Stimulated activated naive CD8-positive, alpha-beta T cell treated with anti-CD3 and anti-CD28 coated beads, Interleukin-15, amount 100 ng/mL, for 72 hours (primary cell): ENCODE measurements around the gene SMAP2.

Source experiments
- ATAC-seq: fragments of 150-1000 bp; cut with Tn5 transposase; 2 replicates; pipeline ENCODE4 v1.10.0; 2021; ENCODE audit warnings: mild to moderate bottlenecking, moderate library complexity
- DNase-seq, 2 donors: peaks; one replicate each; pipeline ENCODE4 v3.0.0; 2021 to 2022
- H3K27ac Mint-ChIP-seq, 2 donors: one replicate each; pipeline ENCODE4 v1.8.0; 2022; ENCODE audit warnings: mild to moderate bottlenecking in 2 of 2, mixed read lengths in 2 of 2, moderate library complexity in 2 of 2
- H3K27me3 Mint-ChIP-seq: one replicate; pipeline ENCODE4 v1.8.0; 2022; ENCODE audit warnings: mixed read lengths
- H3K4me1 Mint-ChIP-seq: one replicate; pipeline ENCODE4 v1.8.0; 2022; ENCODE audit warnings: mild to moderate bottlenecking, mixed read lengths
- H3K4me3 Mint-ChIP-seq, 2 donors: one replicate each; pipeline ENCODE4 v1.8.0; 2022; ENCODE audit warnings: mild to moderate bottlenecking in 2 of 2, mixed read lengths in 2 of 2, moderate library complexity in 1 of 2
- H3K9me3 Mint-ChIP-seq, 2 donors: one replicate each; pipeline ENCODE4 v1.8.0; 2022; ENCODE audit warnings: mixed read lengths in 2 of 2

SMAP2 gene

DNA sequence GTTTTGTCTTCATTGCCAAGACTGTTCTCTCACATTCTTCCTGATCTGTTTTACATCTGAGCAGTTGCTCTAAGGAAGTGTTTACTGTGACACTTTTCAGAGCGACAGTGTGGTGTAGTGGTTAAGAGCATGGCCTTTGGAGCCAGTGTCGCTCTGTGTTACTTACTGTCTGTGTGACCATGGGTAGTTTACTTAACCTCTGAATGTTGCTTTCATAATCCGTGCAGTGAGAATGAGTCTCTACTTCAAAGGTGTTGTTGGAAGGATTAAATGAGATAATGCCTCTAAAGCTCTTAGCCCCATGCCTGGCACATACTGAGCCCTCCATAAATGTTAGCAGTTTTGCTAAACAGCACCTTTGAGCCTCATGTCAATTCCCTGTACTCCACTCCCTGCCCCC is 40.8 kb downstream of the SMAP2 start:
- Mint-ChIP-seq H3K9me3 (no peaks in the 10 kb centered on the region), H3K4me3 (no peak overlapping the region), H3K27me3 (no peaks in the 10 kb centered on the region), H3K4me1 (peaks cover 57% of the 10 kb centered on the region), H3K27ac (peak overlapping the region in 1 of 2 donors; percentile 54)
- ATAC-seq, result peak; percentile 70
- no peak for DNase-seq

DNA sequence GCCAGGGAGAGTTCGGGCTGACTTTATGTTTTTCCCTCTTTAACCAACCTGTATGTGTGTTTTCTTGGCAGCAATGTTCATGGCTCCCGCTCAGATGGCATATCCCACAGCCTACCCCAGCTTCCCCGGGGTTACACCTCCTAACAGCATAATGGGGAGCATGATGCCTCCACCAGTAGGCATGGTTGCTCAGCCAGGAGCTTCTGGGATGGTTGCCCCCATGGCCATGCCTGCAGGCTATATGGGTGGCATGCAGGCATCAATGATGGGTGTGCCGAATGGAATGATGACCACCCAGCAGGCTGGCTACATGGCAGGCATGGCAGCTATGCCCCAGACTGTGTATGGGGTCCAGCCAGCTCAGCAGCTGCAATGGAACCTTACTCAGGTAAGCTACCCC is 43.2 kb downstream of the SMAP2 start:
- DNase-seq (no peak), ATAC-seq (no peak)
- Mint-ChIP-seq H3K27ac (peak overlapping the region in 1 of 2 donors; percentile 35), H3K9me3 (no peaks in the 10 kb centered on the region), H3K4me1 (peaks cover 67% of the 10 kb centered on the region), H3K27me3 (no peaks in the 10 kb centered on the region), H3K4me3 (no peak overlapping the region)

DNA sequence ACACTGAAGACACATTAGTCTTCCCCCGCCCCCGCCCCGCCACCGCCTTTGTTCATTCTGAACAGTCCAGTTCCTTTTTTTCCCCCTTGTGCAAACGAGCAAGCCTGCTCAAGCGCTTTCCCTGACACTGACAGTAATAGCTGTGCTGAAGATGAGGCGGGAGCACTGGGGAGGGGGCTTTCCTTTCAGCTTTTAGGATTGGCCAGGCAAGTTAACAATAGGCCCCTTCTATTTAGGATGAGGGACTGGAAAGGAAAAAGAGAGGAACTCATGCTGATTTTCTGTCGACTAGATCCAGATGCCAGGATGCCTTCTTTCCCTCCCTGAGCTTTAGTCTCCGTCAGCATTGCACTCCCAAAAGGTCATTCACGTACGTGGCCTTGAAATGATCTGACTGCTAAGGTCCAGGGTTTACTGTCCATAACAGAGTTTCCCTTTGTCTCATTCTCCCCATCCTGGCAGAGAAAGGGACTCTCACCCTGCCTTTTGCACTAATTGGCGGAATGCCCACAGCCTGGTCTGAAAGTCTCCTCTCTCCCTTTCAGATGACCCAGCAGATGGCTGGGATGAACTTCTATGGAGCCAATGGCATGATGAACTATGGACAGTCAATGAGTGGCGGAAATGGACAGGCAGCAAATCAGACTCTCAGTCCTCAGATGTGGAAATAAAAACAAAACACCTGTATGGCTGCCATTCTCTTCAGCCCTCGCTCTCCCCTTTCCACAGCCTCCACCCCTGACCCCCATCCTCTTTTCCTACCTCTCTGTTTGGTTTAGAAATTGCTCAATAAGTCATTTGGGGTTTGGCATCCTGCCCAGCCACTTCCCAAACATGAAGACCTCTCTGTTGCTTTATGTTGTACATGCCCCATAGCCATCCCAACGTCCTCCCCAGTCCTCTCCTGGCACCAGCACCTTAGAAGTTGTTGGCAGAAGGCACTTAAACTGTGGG is 48.2 kb downstream of the SMAP2 start:
- no peaks in the 10 kb centered on the region for H3K9me3 Mint-ChIP-seq

DNA sequence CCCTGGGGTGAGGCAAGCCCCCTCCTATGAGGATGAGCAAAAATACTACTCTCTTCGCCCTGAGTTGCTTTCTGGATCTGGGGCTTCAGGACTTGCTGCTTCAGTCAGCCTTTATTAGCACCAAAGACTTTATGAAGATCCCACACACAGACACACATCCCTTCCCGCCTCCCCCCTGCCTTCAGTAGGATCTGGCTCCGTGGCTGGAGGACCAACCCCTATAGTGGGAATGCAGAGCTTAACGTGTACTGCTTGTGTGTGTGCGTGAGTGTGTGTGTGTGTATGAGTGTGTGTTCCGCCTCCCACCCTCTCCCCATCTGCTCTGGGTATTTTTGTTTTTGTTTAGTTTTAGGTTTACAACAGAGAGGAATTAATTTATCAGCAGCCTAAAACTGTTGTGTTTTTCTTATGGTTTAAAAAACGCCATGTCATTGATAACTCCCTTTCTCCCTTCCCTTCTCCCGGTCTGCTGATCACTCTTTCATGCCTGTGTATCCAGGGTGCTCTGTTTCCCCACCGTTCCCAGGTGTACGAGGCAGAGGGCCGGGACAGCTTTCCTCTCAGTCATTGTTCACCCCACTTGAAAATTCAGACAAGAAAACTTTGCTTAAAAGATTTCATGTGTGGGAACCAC is 49.2 kb downstream of the SMAP2 start:
- no peak overlapping the region for H3K4me3 Mint-ChIP-seq
- H3K4me1 Mint-ChIP-seq, result peaks cover 32% of the 10 kb centered on the region
- H3K27me3 Mint-ChIP-seq, result no peaks in the 10 kb centered on the region
- peak overlapping the region in 1 of 2 donors; percentile 28 for H3K27ac Mint-ChIP-seq
- DNase-seq, result no peak
- ATAC-seq, result no peak
- H3K9me3 Mint-ChIP-seq, result no peaks in the 10 kb centered on the region

More for the DNA sequence above, 48.2 kb downstream of the SMAP2 start:
- peak; percentile 19 for ATAC-seq
- H3K27ac Mint-ChIP-seq, result peak overlapping the region; percentile 48 to 60
- DNase-seq, result no peak
- peaks cover 41% of the 10 kb centered on the region for H3K4me1 Mint-ChIP-seq
- no peaks in the 10 kb centered on the region for H3K27me3 Mint-ChIP-seq
- no peak overlapping the region for H3K4me3 Mint-ChIP-seq

DNA sequence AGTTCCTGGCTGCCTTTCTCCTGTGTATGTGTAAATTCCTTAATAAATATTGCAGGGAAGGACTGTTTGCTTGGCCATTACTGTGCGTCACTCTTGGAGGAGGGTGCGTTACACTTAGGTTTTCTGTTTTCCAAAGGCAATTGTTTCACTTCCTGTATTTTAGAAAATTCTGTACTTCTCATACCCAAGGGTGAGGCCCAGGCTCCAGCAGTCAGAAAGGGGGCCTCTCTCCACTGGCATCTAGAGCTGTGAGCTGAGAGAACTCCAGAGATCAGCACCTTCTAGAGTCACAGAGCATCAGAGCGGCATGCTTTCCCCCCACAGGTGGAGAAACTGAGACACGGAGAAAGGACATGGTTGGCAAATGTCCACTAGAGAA is 49.7 kb downstream of the SMAP2 start:
- no peak for ATAC-seq

DNA sequence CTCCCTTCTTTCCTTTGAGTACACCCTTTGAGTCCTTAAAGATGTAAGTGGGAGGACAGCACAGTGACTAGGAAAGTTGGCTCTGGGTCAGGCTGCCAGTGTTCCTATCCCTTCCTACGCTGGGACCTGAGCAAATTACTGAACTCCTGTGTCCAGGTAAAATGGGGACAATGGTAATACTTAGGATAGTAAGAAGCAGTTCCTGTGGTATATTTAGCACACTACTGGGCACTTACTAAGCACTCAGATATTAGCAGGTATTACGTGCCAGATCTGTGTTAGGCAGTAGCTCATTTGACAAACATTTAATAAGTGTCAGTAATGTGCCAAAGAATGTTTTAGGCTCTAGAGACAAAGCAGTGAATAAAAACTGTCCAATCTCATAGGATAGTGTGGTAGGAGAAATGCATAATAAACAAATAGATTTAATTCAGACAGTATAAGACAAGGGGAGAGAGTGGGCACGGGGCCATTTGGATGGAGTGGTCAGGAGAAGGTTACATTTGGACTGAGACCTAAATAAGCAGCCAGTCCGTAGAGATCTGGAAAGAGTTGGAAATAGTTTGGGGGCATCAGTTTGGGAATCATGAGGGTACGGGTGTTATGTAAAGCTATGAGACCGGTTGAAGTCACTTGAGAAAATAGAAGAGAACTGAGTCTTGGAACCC is 50.6 kb downstream of the SMAP2 start:
- H3K27me3 Mint-ChIP-seq, result no peaks in the 10 kb centered on the region
- peak overlapping the region; percentile 6 to 36 for H3K27ac Mint-ChIP-seq
- no peak overlapping the region for H3K4me3 Mint-ChIP-seq
- ATAC-seq (no peak), DNase-seq (no peak)
- H3K9me3 Mint-ChIP-seq, result no peaks in the 10 kb centered on the region
- H3K4me1 Mint-ChIP-seq, result peaks cover 19% of the 10 kb centered on the region

More for the DNA sequence above, 49.7 kb downstream of the SMAP2 start:
- Mint-ChIP-seq H3K4me1 (peaks cover 27% of the 10 kb centered on the region), H3K27ac (no peak overlapping the region), H3K4me3 (no peak overlapping the region), H3K9me3 (no peaks in the 10 kb centered on the region), H3K27me3 (no peaks in the 10 kb centered on the region)
- DNase-seq, result no peak

DNA sequence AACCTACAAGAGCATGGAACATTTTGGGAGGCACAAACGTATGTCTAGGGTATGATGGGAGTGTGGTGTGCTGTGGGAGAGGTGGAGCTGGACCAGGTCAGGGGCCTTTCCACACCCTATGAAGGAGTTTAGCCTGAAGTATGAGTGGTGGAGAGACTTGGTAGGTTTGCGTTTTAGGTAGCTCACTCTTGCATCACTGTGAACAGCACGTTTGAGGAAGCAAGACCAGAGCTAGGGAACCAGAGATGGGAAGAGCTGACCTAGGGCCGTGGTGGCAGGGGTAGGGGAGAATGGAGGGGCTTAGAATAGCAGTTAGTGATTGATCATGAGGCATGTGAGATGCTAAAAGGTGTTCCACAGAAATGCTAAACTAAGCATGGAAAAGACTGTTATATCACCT is 51.7 kb downstream of the SMAP2 start:
- Mint-ChIP-seq H3K4me1 (peaks cover 15% of the 10 kb centered on the region), H3K9me3 (no peaks in the 10 kb centered on the region), H3K4me3 (no peak overlapping the region), H3K27ac (peak overlapping the region in 1 of 2 donors; percentile 64), H3K27me3 (no peaks in the 10 kb centered on the region)
- DNase-seq, result no peak
- peak; percentile 44 for ATAC-seq

DNA sequence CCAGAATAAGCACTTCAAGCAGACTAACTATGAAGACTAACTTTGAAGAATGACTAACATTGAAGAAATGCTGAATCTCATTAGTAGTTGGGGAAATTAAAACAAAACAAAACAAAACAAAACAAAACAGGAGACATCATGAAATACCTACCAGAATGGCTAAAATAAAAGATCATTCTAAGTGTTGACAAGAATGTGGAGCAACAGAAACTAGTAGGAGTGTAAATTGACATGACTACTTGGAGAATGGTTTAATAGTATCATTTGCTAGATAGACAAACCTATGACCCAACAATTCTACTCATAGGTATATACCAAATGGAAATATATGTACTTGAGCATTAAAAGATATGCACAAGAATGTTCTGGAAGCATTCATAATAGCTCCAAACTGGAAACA is 57.9 kb downstream of the SMAP2 start:
- H3K27ac Mint-ChIP-seq, result no peak overlapping the region
- ATAC-seq, result no peak
- H3K9me3 Mint-ChIP-seq, result no peaks in the 10 kb centered on the region
- no peaks in the 10 kb centered on the region for H3K27me3 Mint-ChIP-seq
- H3K4me1 Mint-ChIP-seq, result no peaks in the 10 kb centered on the region
- H3K4me3 Mint-ChIP-seq, result no peak overlapping the region
- DNase-seq, result no peak

DNA sequence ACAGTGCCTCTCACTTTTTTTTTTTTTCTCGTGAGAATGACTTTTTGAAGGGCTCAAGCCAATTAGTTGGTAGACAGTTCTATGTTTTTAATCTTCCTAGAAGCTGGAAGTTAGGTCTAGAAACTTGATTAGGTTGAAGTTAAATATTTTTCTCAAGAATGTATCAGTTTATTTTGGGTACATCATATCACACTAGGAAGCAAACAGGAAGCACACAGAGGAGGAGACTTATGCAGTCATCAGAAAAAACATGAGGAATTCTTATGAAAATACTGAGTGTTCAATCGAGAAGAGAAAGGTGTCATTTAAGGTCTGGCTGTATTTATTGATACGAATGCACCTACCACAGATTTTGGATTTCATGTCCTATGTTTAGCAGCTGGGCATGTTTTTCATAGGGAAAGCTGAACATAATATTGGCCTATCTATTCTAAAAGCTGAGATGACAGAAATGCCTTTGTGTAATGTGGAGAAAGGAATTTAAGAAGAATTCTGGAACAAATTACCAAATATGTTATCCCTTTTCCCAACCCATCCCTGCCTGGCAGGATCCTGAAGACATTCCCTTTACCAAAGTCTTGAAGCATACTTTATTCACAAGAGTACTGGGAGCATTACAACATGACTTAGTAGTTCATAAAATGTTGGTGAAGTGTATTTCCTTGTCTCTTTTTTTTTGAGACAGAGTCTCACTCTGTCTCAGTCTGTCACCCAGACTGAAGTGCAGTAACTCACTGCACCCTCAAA is 59.3 kb downstream of the SMAP2 start:
- Mint-ChIP-seq H3K27ac (no peak overlapping the region), H3K27me3 (no peaks in the 10 kb centered on the region), H3K4me3 (no peak overlapping the region), H3K9me3 (no peaks in the 10 kb centered on the region), H3K4me1 (no peaks in the 10 kb centered on the region)
- DNase-seq, result no peak
- ATAC-seq, result no peak

DNA sequence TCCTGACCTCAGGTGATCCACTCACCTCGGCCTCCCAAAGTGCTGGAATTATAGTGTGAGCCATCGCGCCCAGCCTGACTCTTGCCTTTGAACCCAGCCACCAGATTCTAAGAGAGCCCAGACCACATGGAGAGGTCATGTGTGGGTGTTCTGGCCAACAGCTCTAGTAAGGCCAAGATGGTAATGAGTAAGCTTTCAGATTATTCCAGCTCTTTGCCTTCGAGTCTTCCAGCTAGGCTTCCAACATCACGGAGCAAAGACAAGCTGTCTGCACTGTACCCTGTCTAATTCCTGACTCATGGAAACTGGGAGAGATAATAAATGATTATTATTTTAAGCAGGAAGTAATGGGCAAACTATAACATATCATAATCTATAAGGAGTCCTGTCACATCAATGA is 61.9 kb downstream of the SMAP2 start:
- DNase-seq, result no peak
- Mint-ChIP-seq H3K9me3 (no peaks in the 10 kb centered on the region), H3K27me3 (no peaks in the 10 kb centered on the region), H3K4me1 (no peaks in the 10 kb centered on the region), H3K27ac (no peak overlapping the region), H3K4me3 (no peak overlapping the region)
- no peak for ATAC-seq

DNA sequence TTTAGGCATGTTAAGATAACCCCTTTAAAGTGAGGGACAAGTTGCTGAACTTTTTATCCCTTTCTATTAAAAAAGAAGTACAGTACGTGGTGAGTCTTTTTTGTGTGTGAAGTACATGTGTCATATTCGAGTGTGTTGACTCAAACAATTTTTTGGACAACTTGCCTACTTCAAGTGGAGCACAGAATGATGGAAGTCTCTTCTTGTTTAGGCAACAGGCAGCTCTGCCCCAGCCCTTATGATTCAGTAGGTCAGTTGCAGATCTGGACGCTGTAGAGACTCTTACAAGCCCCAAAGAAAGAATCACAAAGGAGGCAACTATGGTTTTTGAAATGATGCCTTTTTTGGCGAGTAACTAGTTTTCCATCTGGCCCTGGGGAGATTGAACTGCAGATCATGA is 62.3 kb downstream of the SMAP2 start:
- Mint-ChIP-seq H3K27me3 (no peaks in the 10 kb centered on the region), H3K4me1 (no peaks in the 10 kb centered on the region), H3K9me3 (no peaks in the 10 kb centered on the region), H3K4me3 (no peak overlapping the region), H3K27ac (no peak overlapping the region)
- DNase-seq, result no peak
- ATAC-seq, result no peak

DNA sequence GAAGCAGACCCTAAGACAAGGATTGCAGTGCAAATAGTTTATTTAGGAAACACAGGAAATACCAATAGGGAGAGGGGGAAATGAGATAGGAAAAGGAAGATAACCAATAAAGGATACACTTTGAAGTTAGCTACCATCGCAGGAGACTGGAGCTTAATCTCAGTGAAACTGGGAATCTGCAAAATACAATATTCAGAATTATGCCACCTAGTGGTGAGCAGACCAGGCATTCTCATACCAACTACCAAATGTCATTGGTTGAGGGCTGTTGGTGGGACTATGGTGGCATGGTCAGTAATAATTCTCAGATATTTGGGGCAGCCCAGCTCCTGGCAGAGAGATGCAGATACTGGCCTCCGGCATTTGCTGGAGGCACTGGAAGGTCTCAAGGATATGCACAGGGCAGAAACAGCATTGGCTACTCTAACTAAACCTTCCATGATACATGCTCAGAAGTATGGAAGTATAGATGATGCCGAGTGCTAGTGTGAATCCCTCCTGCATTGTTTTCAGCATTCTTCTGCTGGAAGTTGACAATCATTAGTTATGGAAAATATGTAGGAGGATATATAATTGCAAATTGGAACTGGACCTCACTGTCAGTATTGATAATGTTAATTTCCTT is 65.0 kb downstream of the SMAP2 start:
- Mint-ChIP-seq H3K27ac (no peak overlapping the region), H3K4me3 (no peak overlapping the region), H3K4me1 (no peaks in the 10 kb centered on the region), H3K9me3 (no peaks in the 10 kb centered on the region), H3K27me3 (no peaks in the 10 kb centered on the region)
- DNase-seq, result no peak
- ATAC-seq, result peak; percentile 58

DNA sequence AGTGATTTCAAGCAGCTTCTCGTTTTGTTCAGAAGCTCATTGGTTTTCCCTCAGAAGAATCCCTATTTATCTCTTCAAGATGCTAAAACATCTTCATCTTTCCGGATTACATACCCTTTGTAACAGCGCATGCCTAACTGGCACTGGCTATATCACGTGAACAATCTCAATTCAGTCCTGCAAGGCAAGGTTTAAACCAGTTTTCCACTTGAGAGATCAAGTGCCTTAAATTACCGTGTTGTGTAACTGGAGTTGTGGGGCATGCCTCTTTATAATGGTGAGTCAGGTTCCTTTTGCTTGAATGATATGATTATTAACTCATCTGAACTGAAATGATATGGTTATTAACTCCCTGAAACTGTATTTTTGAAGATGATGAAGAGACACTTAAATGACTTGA is 65.7 kb downstream of the SMAP2 start:
- Mint-ChIP-seq H3K4me3 (no peak overlapping the region), H3K9me3 (no peaks in the 10 kb centered on the region), H3K27me3 (no peaks in the 10 kb centered on the region), H3K27ac (no peak overlapping the region), H3K4me1 (no peaks in the 10 kb centered on the region)
- DNase-seq, result no peak
- ATAC-seq, result no peak

DNA sequence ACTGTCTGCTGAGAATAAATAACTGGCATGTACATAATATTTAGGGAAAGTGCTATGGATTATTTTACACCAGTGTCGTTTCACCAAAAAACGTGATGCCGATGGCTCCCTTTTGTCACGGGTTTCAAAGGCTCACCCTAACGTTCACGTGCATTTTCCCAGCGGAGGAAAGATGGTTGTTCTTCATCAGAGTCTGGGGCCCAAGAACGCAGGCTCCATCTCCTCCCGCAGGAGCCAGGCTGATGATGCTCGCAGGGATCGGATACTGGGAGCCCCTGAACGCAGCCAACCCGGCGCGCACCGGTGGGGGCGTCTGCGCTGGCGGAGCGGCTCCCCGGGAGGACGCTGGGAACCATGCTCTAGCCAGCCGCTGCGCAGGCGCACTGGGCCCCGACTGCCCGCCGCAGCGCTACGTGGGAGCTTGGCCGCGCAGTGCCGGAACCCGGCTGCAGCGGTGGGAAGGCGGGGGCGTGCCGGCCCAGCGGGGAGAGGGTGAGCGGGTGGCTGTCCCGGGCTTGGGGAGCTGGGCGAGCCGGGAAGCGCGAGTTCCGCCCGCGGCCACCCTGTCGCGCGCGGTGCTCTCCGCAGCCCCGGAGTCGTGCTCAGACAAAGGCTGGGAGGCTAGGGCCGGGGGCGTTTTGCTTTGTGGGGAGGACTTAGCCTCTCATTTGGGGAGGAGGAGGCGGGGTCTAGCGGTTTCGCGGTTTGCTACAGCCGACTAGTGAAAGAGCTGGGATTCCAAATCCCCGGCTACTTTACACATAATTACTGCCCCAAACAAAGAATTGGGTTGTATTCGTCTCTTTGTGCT is 76.4 kb downstream of the SMAP2 start, which contains the start of gene ZFP69B:
Gene ZFP69B, plus strand, starts transcription at position 793 of the 811 bp plus-strand sequence. CDS start 486 bp downstream, outside the sequence.
- Mint-ChIP-seq H3K9me3 (peaks cover 36 to 45% of the 10 kb centered on the region in 2 donors), H3K4me1 (peaks cover 53% of the 10 kb centered on the region), H3K4me3 (peak within 1 kb of the TSS; percentile 82 to 84), H3K27ac (peak within 1 kb of the TSS; percentile 97 to 98), H3K27me3 (no peaks in the 10 kb centered on the region)
- peak; percentile 96 for DNase-seq
- peak; percentile 81 for ATAC-seq
